ENCODE data around the gene SMIM24. TPM values are rescaled to one million over a fixed set of nuclear protein-coding genes. Genes with fewer than 3 reads are reported as not detected.
A peak's percentile ranks its signal among the peaks of the same experiment; 100 is the strongest.

The SMIM24 gene
- total and polyA plus RNA-seq, 9 of the 15 experiments (the other 6 are each of a cell fraction or from before 2014, with no cell fraction given) = 0.45 to 12.3 (median 1.4) TPM; not detected in 1

GRCh38 chr19:3505598-3506383, 25.5 kb upstream of the SMIM24 start, which contains the start of gene FZR1 (continued):
- TF ChIP-seq CHD7 (IDR thresholded peaks at IDR 0.05; ENCODE audit: low read depth, low read length) = no peak
- no peak for TF ChIP-seq SIX5 (IDR thresholded peaks at IDR 0.05; ENCODE audit: borderline replicate concordance in 1 of 2, insufficient read depth in 1 of 2, low read depth in 1 of 2, low read length in 2 of 2)
- TF ChIP-seq, protein P1, sequence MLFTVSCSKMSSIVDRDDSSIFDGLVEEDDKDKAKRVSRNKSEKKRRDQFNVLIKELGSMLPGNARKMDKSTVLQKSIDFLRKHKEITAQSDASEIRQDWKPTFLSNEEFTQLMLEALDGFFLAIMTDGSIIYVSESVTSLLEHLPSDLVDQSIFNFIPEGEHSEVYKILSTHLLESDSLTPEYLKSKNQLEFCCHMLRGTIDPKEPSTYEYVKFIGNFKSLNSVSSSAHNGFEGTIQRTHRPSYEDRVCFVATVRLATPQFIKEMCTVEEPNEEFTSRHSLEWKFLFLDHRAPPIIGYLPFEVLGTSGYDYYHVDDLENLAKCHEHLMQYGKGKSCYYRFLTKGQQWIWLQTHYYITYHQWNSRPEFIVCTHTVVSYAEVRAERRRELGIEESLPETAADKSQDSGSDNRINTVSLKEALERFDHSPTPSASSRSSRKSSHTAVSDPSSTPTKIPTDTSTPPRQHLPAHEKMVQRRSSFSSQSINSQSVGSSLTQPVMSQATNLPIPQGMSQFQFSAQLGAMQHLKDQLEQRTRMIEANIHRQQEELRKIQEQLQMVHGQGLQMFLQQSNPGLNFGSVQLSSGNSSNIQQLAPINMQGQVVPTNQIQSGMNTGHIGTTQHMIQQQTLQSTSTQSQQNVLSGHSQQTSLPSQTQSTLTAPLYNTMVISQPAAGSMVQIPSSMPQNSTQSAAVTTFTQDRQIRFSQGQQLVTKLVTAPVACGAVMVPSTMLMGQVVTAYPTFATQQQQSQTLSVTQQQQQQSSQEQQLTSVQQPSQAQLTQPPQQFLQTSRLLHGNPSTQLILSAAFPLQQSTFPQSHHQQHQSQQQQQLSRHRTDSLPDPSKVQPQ (CRISPR knock-in tag; IDR thresholded peaks at IDR 0.05; ENCODE audit: borderline replicate concordance) = no peak
- TF ChIP-seq ZNF445 (CRISPR knock-in tag; IDR thresholded peaks at IDR 0.05; ENCODE audit: low read depth) = no peak
- no peak for TF ChIP-seq HOXB6 (CRISPR knock-in tag; IDR thresholded peaks at IDR 0.05; ENCODE audit: borderline replicate concordance)
- peak; percentile 51; the same call in 1 of the 2 replicates for TF ChIP-seq KLF6 (CRISPR knock-in tag; IDR thresholded peaks at IDR 0.05; ENCODE audit: borderline replicate concordance)
- no peak for TF ChIP-seq KDM2B (CRISPR knock-in tag; IDR thresholded peaks at IDR 0.05)
- peak; percentile 52 for TF ChIP-seq DPF2 (IDR thresholded peaks at IDR 0.05)
- no peak for TF ChIP-seq POLR3G (IDR thresholded peaks at IDR 0.05; ENCODE audit: extremely low read depth, insufficient read length, insufficient replicate concordance)
- TF ChIP-seq, protein P2, sequence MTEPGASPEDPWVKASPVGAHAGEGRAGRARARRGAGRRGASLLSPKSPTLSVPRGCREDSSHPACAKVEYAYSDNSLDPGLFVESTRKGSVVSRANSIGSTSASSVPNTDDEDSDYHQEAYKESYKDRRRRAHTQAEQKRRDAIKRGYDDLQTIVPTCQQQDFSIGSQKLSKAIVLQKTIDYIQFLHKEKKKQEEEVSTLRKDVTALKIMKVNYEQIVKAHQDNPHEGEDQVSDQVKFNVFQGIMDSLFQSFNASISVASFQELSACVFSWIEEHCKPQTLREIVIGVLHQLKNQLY (CRISPR knock-in tag; conservative IDR thresholded peaks at IDR 0.05) = no peak
- TF ChIP-seq BRCA1 (IDR thresholded peaks at IDR 0.05) = no peak
- no peak for TF ChIP-seq BRCA1 (CRISPR knock-in tag; IDR thresholded peaks at IDR 0.05)
